Gastroesophageal sphincter (tissue), 4 donors: Measurements from ENCODE around the gene RIPK1. TPM values are rescaled to one million over a fixed set of nuclear protein-coding genes. Genes with fewer than 3 reads are reported as not detected.

ENCODE experiments used
- ATAC-seq: fragments of 150-250 bp; one replicate; pipeline ENCODE4 v1.9.1; 2016; ENCODE audit warnings: mild to moderate bottlenecking, moderate library complexity
- H3K27ac ChIP-seq, 4 donors: fragments of 200-600 bp; sonication (generic) in 3 of 4; 1 replicate in 3 of 4; 2 replicates in 1 of 4; pipeline ENCODE4 v1.5.1; 2016 to 2019
- H3K27me3 ChIP-seq: fragments of 200-600 bp; sonication (generic); one replicate; pipeline ENCODE4 v1.5.1; 2019
- H3K36me3 ChIP-seq, 2 donors: fragments of 200-600 bp; sonication (generic); one replicate each; pipeline ENCODE4 v1.5.1; 2019; ENCODE audit warnings: control low read depth in 1 of 2
- H3K4me1 ChIP-seq, 3 donors: fragments of 200-600 bp; sonication (generic); 1 replicate in 2 of 3; 2 replicates in 1 of 3; pipeline ENCODE4 v1.5.1; 2016 to 2019; ENCODE audit warnings: control low read depth in 2 of 3
- H3K4me3 ChIP-seq, 2 donors: fragments of 200-600 bp; sonication (generic); one replicate each; pipeline ENCODE4 v1.5.1; 2019; ENCODE audit warnings: mild to moderate bottlenecking in 1 of 2, moderate library complexity in 1 of 2
- H3K9me3 ChIP-seq, 3 donors: fragments of 200-600 bp; sonication (generic); one replicate each; pipeline ENCODE4 v1.5.1; 2017 to 2019; ENCODE audit warnings: control low read depth in 2 of 3
- CTCF ChIP-seq, 4 experiments: fragments of 200-600 bp in 2 of 4; fragments of 450-650 bp in 2 of 4; sonication (generic) in 1 of 4; IDR thresholded peaks; one replicate each; pipeline ENCODE4 v1.5.1; 2017 to 2019; ENCODE audit warnings: antibody characterized with exemption in 4 of 4, mild to moderate bottlenecking in 2 of 4, moderate library complexity in 2 of 4
- EP300 ChIP-seq: sonication (generic); formaldehyde crosslinking; IDR thresholded peaks from one replicate; pipeline ENCODE4 v1.6.1; 2017; ENCODE audit warnings: antibody characterized with exemption, mild to moderate bottlenecking
- POLR2A ChIP-seq, 2 donors: fragments of 450-650 bp; IDR thresholded peaks; one replicate each; pipeline ENCODE4 v1.6.1; 2017; ENCODE audit warnings: antibody characterized with exemption in 2 of 2, mild to moderate bottlenecking in 2 of 2, moderate library complexity in 1 of 2
- POLR2AphosphoS5 ChIP-seq: sonication (generic); formaldehyde crosslinking; IDR thresholded peaks from one replicate; pipeline ENCODE4 v1.6.1; 2017; ENCODE audit warnings: antibody characterized with exemption
- WGBS, 2 donors: methylation state at CpG; one replicate each; pipeline ENCODE4 v1.1.5; 2018; ENCODE audit warnings: low coverage in 1 of 2; 5-methylcytosine and 5-hydroxymethylcytosine counted together
- total RNA-seq, 4 donors: library from RNA; depleted of rRNA; stranded (reverse); fragments of >200 nt; gene quantifications; one replicate each; pipeline ENCODE4 v1.1.0, GENCODE V29; 2016

Gene RIPK1
- total RNA-seq, 4 donors from 2014 or later = 20.1 to 28.9 (median 25.7) TPM

- H3K36me3 ChIP-seq = peaks cover 0 to 99% of the 10 kb centered on the region in 2 donors
- no peaks in the 10 kb centered on the region for H3K9me3 ChIP-seq
- H3K27ac ChIP-seq = no peak overlapping the region
- H3K27me3 ChIP-seq = no peaks in the 10 kb centered on the region
- WGBS, 2 donors = 84 to 88% methylated on average over 3 of the region's 3 CpGs
- H3K4me1 ChIP-seq = no peaks in the 10 kb centered on the region
- no peak overlapping the region for H3K4me3 ChIP-seq
- no peak for ATAC-seq
- no peak for TF ChIP-seq POLR2A (IDR thresholded peaks at IDR 0.05)
- TF ChIP-seq CTCF (IDR thresholded peaks at IDR 0.05) = no peak
- TF ChIP-seq POLR2AphosphoS5 = no peak
Measured at GRCh38 chr6:3109761-3110160, 41.5 kb downstream of the RIPK1 start.

GRCh38 chr6:3114377-3114776 lies 46.1 kb downstream of the RIPK1 start:
- H3K4me1 ChIP-seq = peaks cover 0 to 14% (median 2%) of the 10 kb centered on the region in 3 donors
- TF ChIP-seq EP300 (no peak), CTCF (IDR thresholded peaks at IDR 0.05) (no peak), POLR2AphosphoS5 (no peak), POLR2A (IDR thresholded peaks at IDR 0.05) (no peak)
- H3K36me3 ChIP-seq = peaks cover 0 to 61% of the 10 kb centered on the region in 2 donors
- no peak for ATAC-seq
- no peak overlapping the region for H3K4me3 ChIP-seq
- WGBS, 2 donors = 71 to 81% methylated on average over 4 of the region's 6 CpGs
- no peaks in the 10 kb centered on the region for H3K27me3 ChIP-seq
- no peaks in the 10 kb centered on the region for H3K9me3 ChIP-seq
- H3K27ac ChIP-seq = no peak overlapping the region

- peak overlapping the region; percentile 83 to 91 for H3K4me3 ChIP-seq
- TF ChIP-seq CTCF (IDR thresholded peaks at IDR 0.05) (no peak), POLR2AphosphoS5 (no peak), EP300 (no peak), POLR2A (IDR thresholded peaks at IDR 0.05) (no peak)
- H3K36me3 ChIP-seq = peaks cover 0 to 26% of the 10 kb centered on the region in 2 donors
- peaks cover 0 to 23% (median 3%) of the 10 kb centered on the region in 3 donors for H3K4me1 ChIP-seq
- H3K27me3 ChIP-seq = no peaks in the 10 kb centered on the region
- WGBS, 2 donors = 12 to 17% methylated on average over 5 to 7 of the region's 8 CpGs
- no peaks in the 10 kb centered on the region for H3K9me3 ChIP-seq
- peak overlapping the region; percentile 60 to 92 (median 90) for H3K27ac ChIP-seq
- no peak for ATAC-seq
Measured at GRCh38 chr6:3117912-3118352, 49.6 kb downstream of the RIPK1 start.

GRCh38 chr6:3118353-3119039 lies 50.2 kb downstream of the RIPK1 start, which contains the start of gene BPHL:
BPHL (plus strand) TSS chr6:3118711; CDS start chr6:3118741, 30 bp downstream.
- H3K27ac ChIP-seq = peak within 1 kb of the TSS; percentile 60 to 92 (median 90)
- WGBS, 2 donors = 0% methylated on average over 3 to 13 of the region's 89 CpGs
- H3K27me3 ChIP-seq = no peaks in the 10 kb centered on the region
- H3K36me3 ChIP-seq = peaks cover 0 to 20% of the 10 kb centered on the region in 2 donors
- H3K4me1 ChIP-seq = peaks cover 0 to 23% (median 3%) of the 10 kb centered on the region in 3 donors
- peak within 1 kb of the TSS; percentile 83 to 91 for H3K4me3 ChIP-seq
- TF ChIP-seq POLR2A (IDR thresholded peaks at IDR 0.05) (peak; percentile 47 to 56), CTCF (IDR thresholded peaks at IDR 0.05) (peak in 1 of 4 experiments; percentile 35), EP300 (no peak), POLR2AphosphoS5 (peak; percentile 80)
- peak; percentile 97 for ATAC-seq
- no peaks in the 10 kb centered on the region for H3K9me3 ChIP-seq
